Measurements from ENCODE around the gene PGAP6.
A peak's percentile ranks its signal among the peaks of the same experiment; 100 is the strongest.
"Not testable (repeated sequence)": the region's sequence is repeated elsewhere in the genome, so short reads cannot be mapped to it uniquely, and the experiment has no call there.

PGAP6 gene

GRCh38 chr16:381789-382717 lies at the start of gene PGAP6:
Gene PGAP6 (minus strand): TSS chr16:381978. CDS start chr16:381821, 157 bp downstream.
- no peak for DNase-seq

GRCh38 chr16:430904-431303 lies 49.1 kb upstream of the PGAP6 start:
- no peak for DNase-seq

- no peak for DNase-seq
Measured at GRCh38 chr16:427250-427649, 45.5 kb upstream of the PGAP6 start.

- DNase-seq = no peak
Measured at GRCh38 chr16:426906-427249, 45.1 kb upstream of the PGAP6 start.

- DNase-seq = no peak
Measured at GRCh38 chr16:426115-426905, 44.5 kb upstream of the PGAP6 start.

GRCh38 chr16:425740-426114 lies 43.9 kb upstream of the PGAP6 start:
- DNase-seq = no peak

- DNase-seq = peak; percentile 41
Measured at GRCh38 chr16:425082-425718, 43.4 kb upstream of the PGAP6 start, which contains the start of gene RAB11FIP3. Gene RAB11FIP3 (plus strand): TSS chr16:425649. CDS start chr16:426007, 358 bp downstream.

- DNase-seq = no peak
Measured at GRCh38 chr16:424623-425081, 42.9 kb upstream of the PGAP6 start.

GRCh38 chr16:424033-424622 lies 42.4 kb upstream of the PGAP6 start:
- DNase-seq = peak; percentile 15

- not testable (repeated sequence) for DNase-seq
Measured at GRCh38 chr16:422179-422578, 40.4 kb upstream of the PGAP6 start.

GRCh38 chr16:415170-415498 lies 33.4 kb upstream of the PGAP6 start:
- DNase-seq = not testable (repeated sequence)

- DNase-seq = no peak
Measured at GRCh38 chr16:414395-415169, 32.8 kb upstream of the PGAP6 start.

- no peak for DNase-seq
Measured at GRCh38 chr16:411576-412265, 29.9 kb upstream of the PGAP6 start.

- no peak for DNase-seq
Measured at GRCh38 chr16:410516-411178, 28.9 kb upstream of the PGAP6 start.

- DNase-seq = no peak
Measured at GRCh38 chr16:407253-407652, 25.5 kb upstream of the PGAP6 start.

- DNase-seq = no peak
Measured at GRCh38 chr16:405548-406506, 24.0 kb upstream of the PGAP6 start.

- DNase-seq = no peak
Measured at GRCh38 chr16:404971-405486, 23.3 kb upstream of the PGAP6 start.

GRCh38 chr16:401468-402348 lies 19.9 kb upstream of the PGAP6 start, which contains the start of gene DECR2:
Gene DECR2 (plus strand): TSS chr16:401885. CDS start chr16:401964, 79 bp downstream.
- peak; percentile 74 for DNase-seq

All from DMS 273 treated with DMSO at 0.1 percent for 48 hours (cell line).